ENCODE measurements around the gene MUC6. TPM values are rescaled to one million over a fixed set of nuclear protein-coding genes. Genes with fewer than 3 reads are reported as not detected.

MUC6 gene
- total RNA-seq, 1 experiment from 2014 or later: not detected

GRCh38 chr11:1053121-1053901, 16.8 kb upstream of the MUC6 start:
- H3K18ac ChIP-seq (ENCODE audit: insufficient read length, low read depth, low read length): no peak overlapping the region
- H3K27ac ChIP-seq (ENCODE audit: insufficient read length, low read depth, low read length): no peak overlapping the region
- no peak overlapping the region for H4K5ac ChIP-seq (ENCODE audit: insufficient read length, low read depth, low read length)
- no peaks in the 10 kb centered on the region for H4K20me1 ChIP-seq (ENCODE audit: control insufficient read depth, insufficient read depth, insufficient read length)
- H3K79me2 ChIP-seq (ENCODE audit: insufficient read depth, low read length): no peaks in the 10 kb centered on the region
- no peak for DNase-seq
- no CpG with 5 or more reads among the region's 25 CpGs for WGBS (ENCODE audit: extremely low coverage, insufficient read length, low lambda C conversion rate)
- no peak overlapping the region for H3K4ac ChIP-seq (ENCODE audit: low read depth, low read length)
- TF ChIP-seq, protein P1, sequence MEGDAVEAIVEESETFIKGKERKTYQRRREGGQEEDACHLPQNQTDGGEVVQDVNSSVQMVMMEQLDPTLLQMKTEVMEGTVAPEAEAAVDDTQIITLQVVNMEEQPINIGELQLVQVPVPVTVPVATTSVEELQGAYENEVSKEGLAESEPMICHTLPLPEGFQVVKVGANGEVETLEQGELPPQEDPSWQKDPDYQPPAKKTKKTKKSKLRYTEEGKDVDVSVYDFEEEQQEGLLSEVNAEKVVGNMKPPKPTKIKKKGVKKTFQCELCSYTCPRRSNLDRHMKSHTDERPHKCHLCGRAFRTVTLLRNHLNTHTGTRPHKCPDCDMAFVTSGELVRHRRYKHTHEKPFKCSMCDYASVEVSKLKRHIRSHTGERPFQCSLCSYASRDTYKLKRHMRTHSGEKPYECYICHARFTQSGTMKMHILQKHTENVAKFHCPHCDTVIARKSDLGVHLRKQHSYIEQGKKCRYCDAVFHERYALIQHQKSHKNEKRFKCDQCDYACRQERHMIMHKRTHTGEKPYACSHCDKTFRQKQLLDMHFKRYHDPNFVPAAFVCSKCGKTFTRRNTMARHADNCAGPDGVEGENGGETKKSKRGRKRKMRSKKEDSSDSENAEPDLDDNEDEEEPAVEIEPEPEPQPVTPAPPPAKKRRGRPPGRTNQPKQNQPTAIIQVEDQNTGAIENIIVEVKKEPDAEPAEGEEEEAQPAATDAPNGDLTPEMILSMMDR (conservative IDR thresholded peaks at IDR 0.05): no peak
- no peak overlapping the region for H3K4me2 ChIP-seq (ENCODE audit: insufficient read depth, insufficient read length, low read length)
- no peak overlapping the region for H3T11ph ChIP-seq (ENCODE audit: low read length)
- H3K23ac ChIP-seq (ENCODE audit: insufficient read length, low read depth, low read length): no peak overlapping the region
- H3K4me1 Mint-ChIP-seq: peaks cover 0 to 5% of the 10 kb centered on the region in 2 experiments; a peak in 2 of 4 replicates
- no peak overlapping the region for H2BK12ac ChIP-seq (ENCODE audit: insufficient read length, low read depth, low read length)
- no peaks in the 10 kb centered on the region for H3K23me2 ChIP-seq (ENCODE audit: insufficient read length, low read depth, low read length, poor library complexity, severe bottlenecking)
- H3K4me3 Mint-ChIP-seq: no peak overlapping the region
- H2AK5ac ChIP-seq (ENCODE audit: insufficient read length, low read length): no peak overlapping the region
- H3K79me1 ChIP-seq (ENCODE audit: insufficient read depth, low read depth, low read length, poor library complexity, severe bottlenecking): no peaks in the 10 kb centered on the region
- H3K9me3 Mint-ChIP-seq: no peaks in the 10 kb centered on the region
- no peak overlapping the region for H3K27ac Mint-ChIP-seq
- H4K91ac ChIP-seq (ENCODE audit: insufficient read length, low read depth, low read length): no peak overlapping the region
- H3K27me3 Mint-ChIP-seq (ENCODE audit: low read depth): peaks cover 8% of the 10 kb centered on the region
- H3K9ac ChIP-seq (ENCODE audit: extremely low read depth, insufficient read length, low read length): no peak overlapping the region
- H3K56ac ChIP-seq (ENCODE audit: insufficient read length, low read depth, low read length): no peak overlapping the region
- H3K9me3 ChIP-seq (ENCODE audit: control insufficient read depth, low read depth, low read length): no peaks in the 10 kb centered on the region
- H2BK120ac ChIP-seq (ENCODE audit: low read depth, low read length, poor library complexity, severe bottlenecking): no peak overlapping the region
- no peaks in the 10 kb centered on the region for H3K4me1 ChIP-seq (ENCODE audit: insufficient read depth, low read length)
- no peaks in the 10 kb centered on the region for H3K27me3 ChIP-seq (ENCODE audit: insufficient read depth, low read length)
- no peaks in the 10 kb centered on the region; a peak in 1 of 7 replicates for H3K36me3 Mint-ChIP-seq (ENCODE audit: insufficient read depth in 1 of 3, low read depth in 3 of 3)
- H2AFZ ChIP-seq (ENCODE audit: low read length): no peak overlapping the region
- H2BK5ac ChIP-seq (ENCODE audit: insufficient read length, low read length): no peak overlapping the region
- no peak overlapping the region for H4K8ac ChIP-seq (replicated peaks; ENCODE audit: insufficient read length, low read depth, low read length)
- H2BK15ac ChIP-seq (ENCODE audit: low read depth, low read length): no peak overlapping the region
- H3K14ac ChIP-seq (ENCODE audit: insufficient read depth, low read length): no peak overlapping the region; the same call in 1 of the 2 replicates
- H2BK20ac ChIP-seq (ENCODE audit: low read depth, low read length, poor library complexity, severe bottlenecking): no peak overlapping the region

All from H9 (cell line).